ENCODE data around the gene SERINC5.

SERINC5 gene

GRCh38 chr5:80254767-80255430, 949 bp downstream of the SERINC5 start:
- DNase-seq (ENCODE audit: low spot score): no peak

GRCh38 chr5:80251636-80252035, 4.2 kb downstream of the SERINC5 start:
- DNase-seq (ENCODE audit: low spot score): no peak

GRCh38 chr5:80250801-80251200, 5.0 kb downstream of the SERINC5 start:
- DNase-seq (ENCODE audit: low spot score): no peak

DNA sequence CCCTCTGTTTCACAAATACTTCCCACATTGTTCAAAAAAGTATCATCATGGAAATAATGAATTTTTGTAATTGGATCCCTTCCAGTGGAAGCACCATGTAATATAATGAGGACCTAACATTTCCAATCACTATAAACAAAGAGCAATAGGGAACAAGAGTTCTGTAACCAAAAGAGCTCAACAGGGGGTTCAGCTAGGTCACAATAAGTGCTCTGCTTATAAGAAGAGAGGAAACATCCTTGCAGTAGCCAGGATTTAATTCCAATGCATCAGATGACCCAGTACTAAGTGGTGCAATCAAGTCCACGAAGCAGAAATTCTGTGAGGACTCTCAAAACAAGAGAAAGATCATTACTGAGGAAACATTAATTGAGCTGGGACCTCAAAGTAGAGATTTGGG, 5.9 kb downstream of the SERINC5 start:
- DNase-seq (ENCODE audit: low spot score): no peak

- no peak for DNase-seq (ENCODE audit: low spot score)
These were observed 7.5 kb downstream of the SERINC5 start for GRCh38 chr5:80248378-80248777.

GRCh38 chr5:80246995-80247729, 8.7 kb downstream of the SERINC5 start:
- DNase-seq (ENCODE audit: low spot score): peak; percentile 56

DNA sequence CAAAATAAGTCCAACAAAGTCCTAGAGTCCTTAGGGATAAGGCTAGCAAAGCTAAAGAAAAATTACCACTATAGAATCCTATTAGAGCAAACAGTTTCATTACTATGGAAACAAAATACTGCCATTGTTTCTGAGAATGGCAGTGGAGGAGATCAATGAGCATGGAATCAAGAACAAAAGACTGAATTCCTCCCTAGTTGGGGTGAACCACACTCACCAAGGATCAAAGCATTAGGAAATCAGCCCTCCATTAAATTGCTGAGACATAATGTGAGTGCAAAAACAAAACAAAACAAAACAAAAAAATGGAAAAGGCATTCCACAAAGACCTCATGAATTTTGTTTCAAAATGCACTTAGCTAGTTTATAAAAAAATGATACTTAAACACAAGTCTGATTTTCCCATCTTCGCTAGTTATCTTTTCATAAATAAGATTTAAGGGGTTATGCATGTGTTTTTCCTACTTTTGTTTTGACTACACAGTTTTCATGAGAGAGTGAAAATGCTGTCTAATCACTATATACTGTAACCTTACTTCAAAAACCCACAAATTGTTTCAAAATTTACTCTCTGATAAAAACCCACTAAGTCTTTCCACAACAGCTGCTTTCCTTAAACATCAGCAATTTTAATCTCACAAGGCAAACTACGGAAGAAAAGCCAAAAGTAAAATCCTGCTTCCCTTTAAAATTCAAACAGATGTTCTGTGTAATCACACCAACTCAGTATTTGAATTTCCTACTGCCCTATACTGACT, 9.7 kb downstream of the SERINC5 start:
- DNase-seq (ENCODE audit: low spot score): no peak

DNA sequence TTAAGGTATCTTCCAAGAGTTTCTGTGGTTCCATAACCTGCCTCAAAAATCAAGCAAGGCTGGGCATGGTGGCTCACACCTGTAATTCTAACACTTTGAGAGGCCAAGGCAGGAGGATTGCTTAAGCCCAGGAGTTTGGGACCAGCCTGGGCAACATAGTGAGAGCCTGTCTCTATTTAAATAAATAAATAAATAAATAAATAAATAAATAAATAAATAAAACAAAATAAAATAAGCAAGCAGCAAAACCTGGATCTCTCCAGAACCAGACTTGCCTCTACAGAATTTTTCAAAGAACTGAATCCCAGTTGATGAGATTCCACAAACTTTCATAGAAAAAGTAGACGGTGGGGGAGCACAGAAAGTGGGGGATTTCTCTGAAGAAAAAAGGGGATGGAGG, 12.3 kb downstream of the SERINC5 start:
- DNase-seq (ENCODE audit: low spot score): no peak

DNA sequence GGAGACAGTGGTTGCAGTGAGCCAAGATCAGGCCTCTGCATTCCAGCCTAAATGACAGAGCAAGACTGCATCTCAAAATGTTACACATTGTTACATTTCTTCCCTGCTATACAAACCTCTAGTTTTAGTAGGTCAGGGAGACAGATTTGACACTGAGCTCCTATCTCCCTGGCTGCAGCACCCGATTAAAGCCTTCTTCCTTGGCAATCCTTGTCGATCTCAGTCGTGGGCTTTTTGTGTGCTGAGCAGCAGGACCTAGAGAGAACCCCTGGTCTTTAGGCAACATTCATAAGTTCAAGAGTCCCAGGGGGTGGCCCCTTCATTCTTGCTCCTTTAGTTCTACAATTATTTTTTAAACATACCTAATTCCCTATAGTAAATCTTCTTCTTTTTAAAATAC, 13.0 kb downstream of the SERINC5 start:
- no peak for DNase-seq (ENCODE audit: low spot score)

- no peak for DNase-seq (ENCODE audit: low spot score)
These were observed 15.4 kb downstream of the SERINC5 start for GRCh38 chr5:80240368-80240986.

DNA sequence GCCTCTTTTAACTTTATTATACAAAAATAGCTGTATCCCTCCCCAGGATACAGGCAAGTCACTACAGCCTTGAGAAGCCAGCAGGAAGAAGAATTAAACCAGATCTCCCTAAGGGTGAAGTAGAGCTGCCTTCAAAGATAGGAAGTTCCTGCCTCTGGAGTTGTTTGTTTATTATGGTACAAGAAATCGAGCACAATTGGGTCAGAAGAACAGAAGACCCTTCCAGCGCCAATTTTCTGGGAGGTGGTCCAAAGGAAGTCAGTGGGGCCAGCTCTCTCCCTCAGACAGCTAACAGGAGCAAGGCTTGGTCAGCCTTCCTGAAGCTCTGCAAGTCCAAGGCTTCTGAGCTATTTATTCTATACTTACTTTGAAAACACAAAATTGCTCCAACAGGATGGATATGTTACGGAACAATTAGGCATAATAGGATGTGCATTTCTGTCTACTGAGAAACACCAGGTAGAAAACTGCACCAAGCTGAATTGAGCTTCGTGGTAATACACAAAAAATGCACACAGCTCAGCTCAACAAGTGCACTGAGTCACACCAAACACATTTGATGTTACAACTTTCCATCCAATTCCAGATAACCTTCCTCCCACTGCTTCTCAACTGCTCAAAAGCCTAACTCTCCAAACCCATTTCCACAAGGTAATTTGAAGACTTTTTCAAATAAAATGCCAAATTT, 16.0 kb downstream of the SERINC5 start:
- no peak for DNase-seq (ENCODE audit: low spot score)

- DNase-seq (ENCODE audit: low spot score): no peak
These were observed 16.8 kb downstream of the SERINC5 start for GRCh38 chr5:80238778-80239679.

GRCh38 chr5:80238097-80238496, 17.8 kb downstream of the SERINC5 start:
- DNase-seq (ENCODE audit: low spot score): peak; percentile 40

DNA sequence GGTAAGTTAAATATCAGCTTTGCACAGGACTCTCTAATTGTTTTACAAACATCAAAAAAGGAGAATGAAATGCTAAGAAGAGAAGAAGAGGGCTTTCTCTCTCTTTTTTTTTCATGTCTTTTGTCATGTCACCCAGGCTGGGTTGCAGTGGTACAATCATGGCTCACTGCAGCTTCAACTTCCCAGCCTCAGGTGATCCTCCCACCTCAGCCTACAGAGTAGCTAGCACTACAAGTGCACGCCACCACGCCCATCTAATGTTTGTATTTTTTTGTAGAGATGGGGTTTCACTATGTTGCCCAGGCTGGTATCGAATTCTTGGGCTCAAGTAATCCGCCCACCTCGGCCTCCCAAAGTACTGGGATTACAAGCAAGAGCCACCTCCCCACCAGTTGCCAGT, 18.6 kb downstream of the SERINC5 start:
- DNase-seq (ENCODE audit: low spot score): no peak

DNA sequence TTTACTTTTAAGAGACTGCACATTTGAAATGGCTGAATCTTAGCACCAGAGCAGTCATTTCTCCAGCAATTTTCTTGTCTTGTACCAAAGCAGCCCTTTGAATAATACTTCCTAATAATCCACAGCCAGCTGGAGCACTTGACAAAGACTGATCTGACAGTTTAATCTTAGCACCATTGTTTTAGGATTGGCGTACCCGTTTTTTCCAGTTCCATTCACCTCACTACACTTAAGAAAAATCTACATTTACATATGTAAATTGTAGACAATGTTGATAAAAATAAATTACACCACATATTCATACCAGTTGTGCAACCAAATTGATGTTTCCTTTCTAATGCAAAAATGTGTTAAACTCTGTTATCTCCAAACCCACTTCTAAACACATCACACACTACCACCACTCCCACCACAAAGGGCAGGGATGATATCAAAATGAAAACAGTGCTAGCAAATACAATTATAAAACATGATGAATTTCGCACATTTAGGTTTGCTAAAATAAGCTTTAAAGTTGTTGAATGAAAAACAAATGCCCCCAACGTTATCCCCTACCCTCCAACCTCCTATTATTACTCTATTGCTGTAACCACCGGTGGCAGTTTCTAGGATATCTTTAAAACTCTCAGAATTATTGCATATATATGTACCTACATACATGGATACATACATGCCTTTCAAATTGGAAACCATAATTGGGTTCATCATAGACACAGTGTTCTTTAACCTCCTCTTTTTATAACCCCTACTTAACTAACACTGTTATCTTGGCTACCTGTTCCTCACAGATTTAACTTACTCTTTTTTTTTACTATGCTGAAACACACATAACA, 21.5 kb downstream of the SERINC5 start:
- DNase-seq (ENCODE audit: low spot score): no peak

DNA sequence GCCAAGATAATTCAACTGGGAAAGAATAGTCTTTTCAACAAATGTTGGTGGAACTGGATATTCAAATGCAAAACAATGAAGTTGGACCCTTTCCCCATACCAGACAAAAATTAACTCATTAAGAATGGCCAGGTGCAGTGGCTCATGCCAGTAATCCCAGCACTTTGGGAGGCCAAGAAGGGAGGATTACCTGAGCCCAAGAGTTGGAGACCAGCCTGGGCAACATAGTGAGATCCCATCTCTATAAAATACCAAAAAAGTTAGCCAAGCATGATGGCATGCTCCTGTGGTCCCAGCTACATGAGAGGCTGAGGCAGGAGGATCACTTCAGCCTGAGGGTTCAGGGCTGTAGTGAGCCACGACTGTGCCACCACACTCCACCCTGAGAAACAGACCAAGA, 24.2 kb downstream of the SERINC5 start:
- no peak for DNase-seq (ENCODE audit: low spot score)

DNA sequence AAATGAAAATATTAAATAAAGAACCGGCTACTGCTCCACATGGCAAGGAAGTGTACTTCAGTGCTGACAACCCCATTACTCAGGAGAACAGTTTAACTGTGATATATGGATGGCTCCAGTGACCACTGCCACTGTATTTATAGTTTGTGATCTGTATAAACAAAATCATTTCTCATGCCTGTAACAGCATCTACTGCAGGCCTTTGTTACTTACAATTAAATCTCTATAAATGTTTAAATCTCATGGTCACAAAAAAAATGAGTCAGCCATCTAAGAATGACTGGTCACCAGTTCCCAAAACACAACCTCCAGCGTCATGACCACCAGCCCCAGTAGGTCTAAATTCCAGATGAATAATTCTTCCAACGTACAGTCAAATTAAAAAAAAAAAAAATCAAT, 24.6 kb downstream of the SERINC5 start:
- DNase-seq (ENCODE audit: low spot score): no peak

GRCh38 chr5:80230269-80230992, 25.4 kb downstream of the SERINC5 start:
- no peak for DNase-seq (ENCODE audit: low spot score)

DNA sequence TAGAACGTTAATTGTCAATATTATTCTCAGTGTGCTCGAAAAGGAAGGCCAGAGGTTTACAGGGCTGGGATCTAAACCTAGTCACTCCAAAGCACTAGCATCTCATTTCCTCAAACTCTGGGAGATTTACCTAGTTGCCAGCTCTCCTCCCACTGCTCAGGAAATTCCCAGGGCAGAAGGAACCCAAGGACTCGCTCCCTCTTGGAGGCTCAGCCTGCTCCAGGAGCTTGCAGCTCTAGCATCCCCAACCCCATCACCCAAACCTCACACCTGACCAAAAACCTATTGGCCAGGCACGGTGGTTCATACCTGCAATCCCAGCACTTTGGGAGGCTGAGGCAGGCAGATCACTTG, 26.0 kb downstream of the SERINC5 start:
- DNase-seq (ENCODE audit: low spot score): no peak
